ENCODE data around the gene MICAL3.
A peak's percentile ranks its signal among the peaks of the same experiment; 100 is the strongest.

MICAL3 gene

DNA sequence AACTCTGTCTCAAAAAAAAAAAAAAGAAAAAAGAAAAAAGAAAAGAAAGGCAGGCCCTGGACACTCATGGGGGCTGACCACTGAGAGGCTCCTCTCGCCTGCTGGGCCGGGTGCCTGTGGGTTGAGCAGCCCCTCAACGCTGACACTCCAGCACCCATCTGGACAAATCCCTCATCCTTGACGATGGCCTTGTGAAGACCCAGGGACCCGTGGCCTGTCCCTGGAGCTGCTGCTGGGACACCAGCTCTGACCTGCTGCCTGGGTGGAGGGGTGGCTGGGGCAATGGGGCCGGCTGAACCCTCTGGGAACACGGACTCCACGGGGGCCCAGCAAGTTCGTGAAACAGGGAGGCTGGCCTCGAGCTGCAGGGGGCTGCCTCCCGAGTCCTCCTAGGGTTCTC is 239.6 kb downstream of the MICAL3 start:
- no peak for DNase-seq

DNA sequence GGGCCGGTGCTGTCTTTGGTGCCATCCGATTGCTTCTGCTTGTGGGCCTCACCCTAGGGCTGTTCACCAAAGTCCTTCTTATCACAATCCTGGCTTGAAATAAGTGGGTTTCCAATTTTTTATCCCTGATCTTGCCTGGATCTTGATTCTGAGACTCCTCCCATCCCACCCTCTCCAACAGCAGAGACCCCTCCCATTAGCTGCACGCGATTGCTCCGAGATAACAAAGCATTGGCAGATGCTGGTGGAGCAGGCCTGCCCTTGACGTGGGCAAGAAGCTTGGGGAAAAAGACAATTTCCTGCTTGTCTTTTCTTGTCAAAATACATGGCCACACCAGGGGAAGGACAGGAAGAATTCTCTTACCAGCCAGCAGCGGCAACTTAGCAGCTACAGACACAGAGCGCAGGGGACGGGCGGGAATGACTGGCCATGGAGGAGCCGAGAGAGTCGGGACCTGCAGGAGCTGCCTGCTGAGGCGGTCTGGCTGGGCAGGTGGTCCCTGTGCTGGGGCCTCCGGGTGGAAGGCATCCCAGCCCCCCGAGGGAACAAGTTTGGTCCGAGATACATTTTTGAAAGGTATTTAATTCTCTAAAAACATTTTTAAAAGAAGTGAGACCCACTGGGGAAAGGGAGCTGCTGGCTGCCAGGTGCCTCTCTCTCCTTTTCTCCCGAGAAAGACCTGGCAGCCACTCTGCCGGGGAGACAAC is 240.4 kb downstream of the MICAL3 start:
- DNase-seq: no peak

DNA sequence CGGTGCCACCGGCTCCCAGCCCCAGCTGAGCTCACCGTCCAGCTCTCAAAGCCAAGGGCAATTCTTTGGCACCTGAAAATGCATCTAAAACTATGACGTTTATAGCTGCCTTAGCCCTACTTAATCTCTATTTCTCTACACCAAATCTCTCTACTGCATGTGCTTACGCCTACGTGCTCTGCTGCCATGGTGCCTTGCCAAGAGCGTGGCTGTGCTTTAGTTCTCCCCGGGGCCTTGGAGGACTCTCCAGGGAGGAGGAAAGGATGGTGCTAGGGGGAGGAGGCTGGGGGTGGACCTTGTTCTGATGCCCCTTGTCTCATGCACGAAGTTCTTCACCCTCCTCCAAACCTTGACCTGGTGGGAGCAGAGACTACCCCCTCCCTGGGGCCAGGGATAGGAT is 241.0 kb downstream of the MICAL3 start:
- no peak for DNase-seq

DNA sequence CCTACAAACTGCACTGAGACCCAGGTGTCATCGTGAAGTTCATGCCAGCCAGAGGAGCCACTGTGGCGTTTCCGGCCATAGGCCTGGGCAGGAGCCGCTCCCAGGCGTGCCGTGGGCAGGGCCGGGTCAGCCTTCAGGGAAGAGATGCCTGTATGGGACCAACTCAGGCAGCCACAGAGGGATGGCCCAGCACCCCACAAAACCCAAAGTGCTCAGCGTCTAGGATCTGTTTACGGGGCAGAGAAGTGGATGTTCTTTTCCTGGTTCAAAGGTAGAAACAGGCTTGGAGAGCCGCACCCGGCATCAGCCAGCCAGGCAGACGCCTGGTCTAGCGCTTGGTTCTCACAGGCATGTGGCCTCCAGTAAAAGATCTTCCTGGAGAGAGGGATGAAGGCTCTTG is 241.7 kb downstream of the MICAL3 start:
- DNase-seq: no peak

DNA sequence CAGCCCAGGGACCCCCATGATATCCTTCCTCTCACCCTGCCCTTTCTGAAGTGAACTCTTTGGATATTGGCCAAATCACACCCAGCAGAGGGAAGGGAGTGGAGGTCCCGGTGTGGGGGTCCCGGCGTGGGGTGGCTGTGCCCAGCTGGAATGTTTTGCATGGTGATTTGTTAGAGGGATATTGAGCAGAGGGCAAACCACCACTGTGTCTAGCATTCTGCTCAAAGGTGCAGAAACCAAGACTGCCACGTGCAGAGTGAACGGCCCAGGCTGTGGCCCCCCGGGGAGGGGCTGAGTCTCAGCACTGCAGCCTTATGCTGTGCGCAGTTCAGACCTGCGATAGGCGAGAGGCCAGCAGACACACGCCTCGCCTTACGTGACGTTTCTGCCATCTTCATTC is 242.2 kb downstream of the MICAL3 start:
- DNase-seq: no peak

DNA sequence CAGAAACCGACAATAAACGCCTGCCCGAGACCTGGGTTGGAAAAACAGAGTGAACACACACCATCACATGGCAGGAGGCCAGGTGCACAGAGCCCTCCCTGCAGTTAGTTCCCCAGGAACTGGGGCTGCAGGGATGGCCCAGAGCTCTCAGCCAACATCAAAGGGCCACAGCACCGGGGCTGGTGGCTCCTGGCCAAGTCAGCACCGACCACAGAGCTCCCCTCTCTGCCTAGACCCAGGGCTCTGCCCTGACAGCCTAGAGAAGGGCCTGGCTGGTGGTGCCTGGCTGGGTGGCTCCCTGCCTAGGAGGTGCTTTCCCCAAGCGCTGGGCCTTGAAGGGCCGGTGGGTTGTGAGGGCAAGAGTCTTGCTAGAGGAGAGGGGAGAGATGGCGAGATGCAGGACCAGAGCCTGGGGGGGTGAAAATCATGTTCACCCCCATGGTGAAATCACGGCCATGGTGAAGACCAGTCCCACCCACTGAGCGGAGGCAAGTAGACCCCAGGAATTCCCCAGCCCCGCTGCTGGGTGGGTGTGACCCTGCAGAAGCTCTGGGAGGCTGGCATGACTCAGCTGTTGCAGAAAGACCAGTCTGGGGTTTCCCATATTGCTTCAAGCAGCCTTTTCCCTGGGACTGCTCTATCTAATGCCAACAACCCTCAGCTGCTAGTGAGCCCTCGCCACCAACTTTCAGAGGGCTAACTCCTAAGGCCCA is 242.9 kb downstream of the MICAL3 start:
- DNase-seq: peak; percentile 24

DNA sequence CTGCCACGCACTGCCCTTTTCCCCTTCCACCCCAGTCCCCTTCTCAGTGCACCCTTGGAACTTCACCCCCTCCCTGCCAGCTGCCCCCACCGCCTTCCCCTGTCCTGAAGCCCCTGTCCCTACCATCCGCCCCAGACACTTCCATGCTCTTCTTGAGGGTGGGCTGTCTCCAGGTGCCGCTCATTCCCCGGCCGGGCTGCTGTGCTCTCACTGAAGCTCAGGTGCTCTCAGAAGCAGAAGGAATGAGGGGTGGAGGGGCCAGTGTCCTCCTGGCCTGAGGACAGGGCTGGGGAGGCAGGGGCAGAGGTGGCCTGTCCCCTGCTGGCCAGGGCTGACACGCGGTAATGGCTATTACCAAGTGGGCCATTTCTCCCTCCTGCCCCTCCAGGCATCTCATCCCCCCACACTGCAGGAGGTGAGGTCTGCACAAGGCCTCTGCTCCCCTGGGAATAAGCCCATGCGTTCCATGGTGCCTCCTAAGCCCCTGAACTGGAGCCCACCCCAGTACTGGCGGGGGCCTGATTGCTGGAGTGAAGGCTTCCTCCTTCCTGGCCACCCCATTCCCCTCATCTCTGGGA is 243.5 kb downstream of the MICAL3 start:
- DNase-seq: no peak

DNA sequence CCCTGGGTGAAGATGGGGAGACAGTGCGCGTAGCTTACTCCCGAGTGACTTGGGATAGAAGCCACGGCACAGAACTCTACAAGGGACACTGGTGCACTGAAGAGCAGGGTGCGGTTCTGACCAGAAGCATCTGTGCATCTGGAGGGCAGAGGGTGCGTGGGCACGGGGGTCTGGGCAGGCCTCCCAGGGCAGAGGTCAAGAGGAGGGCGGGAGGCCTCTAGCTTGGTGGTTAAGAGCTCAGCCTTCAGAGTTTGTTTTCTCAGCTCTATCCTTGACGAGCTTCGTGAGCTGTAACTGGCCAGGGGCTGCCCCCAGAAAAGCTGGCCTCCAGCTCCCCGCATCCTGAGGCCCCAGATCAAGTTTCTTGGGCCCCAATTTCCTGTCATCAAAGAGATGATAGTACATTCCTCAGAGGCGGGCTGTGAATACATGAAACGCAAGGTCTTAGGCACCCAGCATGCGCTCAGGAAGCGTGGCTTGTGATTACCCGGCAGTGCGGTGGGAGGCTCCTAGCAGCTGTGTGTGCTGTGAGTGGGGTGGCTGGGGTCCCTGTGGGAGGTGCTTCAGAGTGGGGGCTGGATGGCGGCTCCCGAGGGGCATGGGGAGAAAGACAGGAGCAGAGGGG is 244.1 kb downstream of the MICAL3 start:
- DNase-seq: no peak

DNA sequence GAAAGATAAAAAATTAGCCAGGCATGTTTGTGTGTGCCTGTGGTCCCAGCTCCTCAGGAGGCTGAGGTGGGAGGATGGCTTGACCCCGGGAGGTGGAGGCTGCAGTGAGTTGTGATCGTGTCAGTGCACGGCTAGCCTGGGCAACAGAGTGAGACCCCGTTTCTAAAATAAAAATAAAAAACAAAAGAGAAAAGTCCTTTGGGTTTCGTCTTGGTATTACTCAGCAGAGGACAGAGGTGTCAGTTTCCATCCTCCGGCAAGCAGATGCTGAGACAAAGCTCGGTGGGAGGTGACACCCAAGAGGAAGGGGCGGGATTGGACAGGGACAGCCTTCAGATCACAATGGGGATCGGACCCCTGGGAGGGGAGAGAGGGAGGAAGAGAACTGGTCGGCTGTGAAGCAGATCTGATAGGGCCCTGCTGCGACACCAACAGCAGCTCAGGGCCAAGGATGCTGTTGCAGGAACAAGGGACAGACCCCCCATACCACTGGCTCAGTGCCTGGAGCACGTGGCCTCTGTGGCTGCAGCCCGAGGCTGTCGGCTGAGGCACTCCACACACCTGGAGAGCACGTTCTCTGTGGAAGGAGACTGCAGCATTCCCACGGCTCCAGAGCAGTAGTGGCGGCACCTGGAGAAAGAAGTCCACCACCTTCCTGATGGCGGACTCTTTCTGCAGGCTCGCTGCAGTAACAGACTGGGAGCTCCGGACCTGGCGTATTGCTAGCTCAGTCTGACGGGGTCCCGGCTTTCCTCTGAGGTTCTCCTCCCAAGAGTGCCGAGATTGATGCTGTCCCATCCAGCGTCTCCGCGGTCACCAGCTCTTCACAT is 244.9 kb downstream of the MICAL3 start:
- DNase-seq: peak; percentile 18

DNA sequence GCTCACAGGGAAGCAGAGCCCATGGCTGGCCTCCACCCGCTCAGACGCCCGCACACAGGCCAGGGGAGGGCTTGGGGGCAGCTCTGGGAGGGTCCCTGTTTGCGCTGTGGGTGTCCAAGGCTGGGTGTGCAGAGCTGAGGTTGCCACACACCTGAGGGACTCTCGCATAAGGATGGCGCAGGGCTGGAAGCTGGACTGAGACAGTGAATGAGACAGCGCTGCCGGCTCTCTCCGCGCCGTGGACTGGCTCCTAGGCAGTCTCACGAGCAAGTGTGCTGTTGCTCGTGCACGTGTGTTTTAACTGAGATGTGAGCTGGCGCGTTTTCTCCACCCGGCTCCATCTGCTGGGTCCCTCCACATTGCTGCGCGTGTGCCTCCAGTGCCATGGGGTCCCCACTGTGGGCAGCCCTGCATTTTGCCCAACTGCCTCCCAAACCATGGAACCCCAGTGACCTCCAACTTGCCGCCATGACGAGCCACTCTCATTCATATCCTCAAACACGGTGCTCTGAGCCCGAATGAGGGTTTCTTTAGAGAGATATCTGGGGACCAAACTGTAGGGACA is 245.9 kb downstream of the MICAL3 start:
- no peak for DNase-seq

DNA sequence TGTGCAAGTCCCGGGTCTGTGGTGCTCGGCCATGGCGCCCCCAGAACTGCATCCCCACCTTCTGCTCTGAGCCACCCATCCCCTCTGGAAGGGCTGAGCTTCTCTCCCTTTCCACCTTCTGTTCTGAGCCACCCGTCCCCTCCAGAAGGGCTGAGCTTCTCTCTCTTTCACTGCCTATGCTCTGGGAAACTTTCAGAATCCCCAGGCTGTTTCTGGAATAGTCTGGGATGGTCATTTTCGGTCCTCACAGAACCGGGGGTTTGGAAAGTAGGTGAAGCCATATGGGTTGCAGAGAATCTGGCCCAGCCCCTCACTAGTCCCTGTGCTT is 246.7 kb downstream of the MICAL3 start:
- DNase-seq: no peak

DNA sequence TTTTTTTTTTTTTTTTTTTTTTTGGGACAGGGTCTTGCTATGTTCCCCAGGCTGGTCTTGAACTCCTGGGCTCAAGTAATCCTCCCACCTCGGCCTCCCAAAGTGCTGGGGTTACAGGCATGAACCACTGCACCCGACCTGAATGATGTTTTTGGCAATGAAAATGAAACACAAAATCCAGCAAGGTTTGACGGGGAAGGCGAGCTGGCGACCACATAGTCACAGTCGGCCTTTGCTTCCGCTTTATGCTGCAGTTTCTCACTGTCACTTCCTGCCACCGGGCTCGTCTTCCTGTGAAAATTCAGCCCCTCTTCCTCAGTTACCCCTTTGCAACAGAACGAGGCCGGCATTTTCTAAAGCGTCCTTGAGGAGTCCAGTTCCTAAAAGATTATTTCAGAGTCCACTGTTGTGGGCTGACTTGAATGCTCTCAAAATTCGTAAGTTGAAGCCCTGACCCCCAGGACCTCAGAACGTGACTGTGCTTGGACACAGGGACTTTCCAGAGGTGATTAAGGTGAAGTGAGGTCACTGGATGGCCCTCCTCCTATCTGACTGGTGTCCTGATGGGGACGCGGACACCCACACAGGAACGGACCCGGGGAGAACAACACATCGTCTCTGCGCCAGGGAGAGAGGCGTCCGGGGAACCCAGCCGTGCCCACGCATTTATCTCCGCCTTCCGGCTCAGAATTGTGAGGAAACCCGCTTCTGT is 247.2 kb downstream of the MICAL3 start:
- DNase-seq: no peak

DNA sequence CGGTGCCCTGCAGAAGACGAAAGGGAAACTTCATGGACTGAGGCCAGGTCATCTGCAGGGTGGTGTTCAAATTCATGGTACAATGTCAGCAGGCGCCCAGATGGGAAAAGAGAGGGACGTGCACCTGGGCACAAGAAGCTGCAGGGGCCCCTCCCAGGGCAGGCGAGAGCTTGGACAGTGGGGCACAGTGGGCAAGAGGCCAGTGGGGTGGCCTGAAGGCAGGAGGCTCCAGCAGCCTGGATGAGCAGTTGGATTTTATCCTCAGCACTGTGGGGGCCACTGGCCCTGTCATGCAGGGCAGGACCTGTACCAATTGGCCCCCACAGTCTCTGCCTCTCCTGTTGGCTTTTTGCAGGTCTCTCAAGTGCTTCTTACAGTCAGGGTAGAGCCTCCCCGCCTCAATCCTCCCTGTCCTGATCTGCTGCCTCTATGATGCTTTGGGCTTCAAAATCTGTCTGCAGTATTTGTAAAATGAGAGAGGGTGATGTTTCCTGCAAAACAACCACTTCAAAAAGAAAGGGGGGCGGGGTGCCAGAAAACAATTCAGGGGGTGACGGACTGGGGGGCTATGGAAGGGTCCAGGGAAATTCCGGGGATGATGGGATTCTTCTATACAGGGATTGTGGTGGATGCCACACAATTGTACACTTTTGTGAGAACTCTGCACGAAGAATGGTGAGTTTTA is 248.4 kb downstream of the MICAL3 start:
- DNase-seq: no peak

DNA sequence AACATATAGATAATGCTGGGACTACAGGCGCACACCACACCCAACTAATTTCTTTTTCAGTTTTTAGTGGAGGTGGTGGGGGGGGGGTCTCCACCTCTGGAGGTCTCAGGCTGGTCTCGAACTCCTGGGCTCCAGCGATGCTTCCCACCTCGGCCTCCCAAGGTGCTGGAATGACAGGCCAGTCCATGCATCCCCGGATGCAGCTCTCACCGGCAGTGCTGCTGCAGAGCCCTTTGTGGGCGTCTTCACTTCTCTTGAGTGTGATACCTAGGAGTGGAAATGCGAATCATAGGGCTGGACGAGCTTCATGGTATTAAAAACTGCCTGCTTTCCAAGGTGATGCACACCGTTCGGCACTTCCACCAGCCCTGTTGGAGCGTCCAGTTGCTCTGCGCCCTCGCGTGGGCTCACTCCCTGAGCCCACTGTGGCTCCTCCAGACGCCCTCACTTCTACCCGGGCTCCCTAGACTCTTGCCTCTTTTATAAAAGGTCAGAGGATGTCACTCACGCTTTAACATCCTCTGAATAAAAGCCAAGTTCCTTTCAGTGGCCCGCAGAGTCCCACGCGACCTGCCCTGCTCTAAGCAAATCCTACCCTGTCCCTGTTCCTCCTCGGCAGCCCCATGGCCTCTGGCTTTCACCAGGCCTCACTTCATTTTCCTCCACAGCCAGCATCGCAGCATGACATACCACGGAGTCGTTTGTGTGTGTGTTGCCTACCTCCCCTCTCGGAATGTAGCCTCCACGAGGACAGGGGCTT is 249.3 kb downstream of the MICAL3 start:
- no peak for DNase-seq

DNA sequence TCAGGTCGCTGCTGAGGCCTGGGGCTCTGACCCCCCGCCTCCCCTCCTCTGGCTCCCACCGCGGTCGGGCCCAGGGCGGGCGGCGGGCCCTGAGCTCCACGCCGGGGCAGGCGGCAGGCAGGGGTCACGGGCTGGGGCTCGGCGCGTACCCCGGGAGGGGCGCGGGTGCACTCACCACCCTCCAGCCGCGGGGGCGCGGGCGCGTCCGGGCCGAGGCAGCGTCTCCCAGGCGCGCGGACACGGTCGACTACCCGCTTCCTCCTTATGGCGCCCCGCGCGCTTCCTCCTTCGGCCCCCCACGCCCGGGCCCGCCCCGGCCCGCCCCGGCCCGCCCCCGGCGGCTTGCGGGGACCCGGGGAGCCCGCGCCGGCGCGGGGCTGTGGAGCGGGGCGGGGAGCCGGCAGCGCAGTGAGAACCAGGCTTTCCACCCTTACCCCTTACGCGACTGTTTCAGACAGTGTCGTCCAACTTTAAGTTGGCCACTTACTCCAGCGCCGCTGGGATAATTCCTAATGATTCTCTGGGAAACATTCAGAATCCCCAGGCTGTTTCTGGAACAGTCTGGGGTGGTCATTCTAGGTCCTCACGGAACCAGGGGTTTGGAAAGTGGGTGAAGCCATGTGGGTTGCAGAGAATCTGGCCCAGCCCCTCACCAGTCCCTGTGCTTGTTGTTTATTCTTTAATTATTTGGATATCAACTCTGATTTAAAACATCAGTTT is 250.0 kb downstream of the MICAL3 start, which contains the start of gene BID:
BID (minus strand) TSS at position 264 of the 720 bp plus-strand sequence. CDS start 24,353 bp downstream, outside the sequence.
- DNase-seq: no peak

DNA sequence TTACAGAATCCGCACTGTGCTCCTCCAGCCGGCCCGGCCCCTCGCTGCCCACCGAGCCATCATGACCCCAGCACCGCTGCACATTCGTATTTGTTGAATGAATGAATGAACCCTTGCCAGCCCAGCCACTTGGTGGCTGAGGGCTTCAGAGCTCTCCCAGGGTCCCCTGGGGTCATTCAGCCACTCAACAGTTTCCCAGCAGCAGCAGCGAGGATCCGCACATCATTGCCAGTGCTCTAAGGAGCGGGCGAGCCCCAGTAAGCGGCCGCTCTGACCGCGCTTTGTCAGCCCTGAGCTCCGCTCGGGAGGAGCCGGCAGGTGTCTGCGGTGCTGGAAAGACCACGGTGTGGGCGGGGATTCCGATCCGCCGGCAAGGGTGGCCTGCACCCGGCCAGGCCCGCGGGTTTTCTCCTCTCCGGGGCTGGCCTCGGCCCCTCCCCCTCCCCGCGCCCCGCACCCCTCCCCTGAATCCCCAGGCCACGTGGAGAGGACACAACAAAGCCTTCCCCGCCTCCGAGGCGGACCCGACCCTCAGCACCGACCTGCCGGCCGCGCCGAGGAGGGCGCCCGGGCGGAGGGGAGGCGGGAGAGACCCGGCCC is 250.7 kb downstream of the MICAL3 start:
- DNase-seq: peak; percentile 45

DNA sequence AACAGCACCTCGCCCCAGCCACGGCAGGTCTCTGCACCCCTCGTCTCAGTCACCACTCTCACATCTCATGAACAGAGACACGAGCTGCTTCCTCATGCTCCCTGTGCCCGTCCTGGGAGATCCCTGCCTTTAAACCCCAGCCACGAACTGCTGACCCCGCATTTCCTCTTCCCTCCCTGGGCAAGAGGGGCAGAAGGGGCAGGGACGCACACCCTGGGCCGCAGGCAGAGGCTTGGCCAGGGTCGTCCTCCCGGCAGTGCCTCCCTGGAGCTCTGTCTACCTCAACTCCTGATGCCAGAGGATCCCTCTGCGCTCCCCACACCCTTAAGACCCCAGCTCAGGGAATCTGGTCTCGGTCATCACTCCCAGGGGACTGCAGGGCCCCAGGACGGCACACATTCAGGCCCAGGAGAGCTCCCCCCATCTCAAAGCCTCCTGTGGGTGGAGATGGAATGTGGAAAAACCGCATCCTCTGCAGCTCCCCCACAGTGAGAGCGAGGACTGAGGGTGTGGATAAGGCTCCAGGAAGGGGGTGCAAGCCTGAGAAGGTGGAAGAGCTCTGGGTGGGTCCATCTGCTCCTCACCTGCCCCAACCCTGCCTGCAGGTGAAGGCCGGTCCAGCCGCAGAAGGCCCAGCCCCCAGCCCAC is 251.3 kb downstream of the MICAL3 start:
- no peak for DNase-seq

DNA sequence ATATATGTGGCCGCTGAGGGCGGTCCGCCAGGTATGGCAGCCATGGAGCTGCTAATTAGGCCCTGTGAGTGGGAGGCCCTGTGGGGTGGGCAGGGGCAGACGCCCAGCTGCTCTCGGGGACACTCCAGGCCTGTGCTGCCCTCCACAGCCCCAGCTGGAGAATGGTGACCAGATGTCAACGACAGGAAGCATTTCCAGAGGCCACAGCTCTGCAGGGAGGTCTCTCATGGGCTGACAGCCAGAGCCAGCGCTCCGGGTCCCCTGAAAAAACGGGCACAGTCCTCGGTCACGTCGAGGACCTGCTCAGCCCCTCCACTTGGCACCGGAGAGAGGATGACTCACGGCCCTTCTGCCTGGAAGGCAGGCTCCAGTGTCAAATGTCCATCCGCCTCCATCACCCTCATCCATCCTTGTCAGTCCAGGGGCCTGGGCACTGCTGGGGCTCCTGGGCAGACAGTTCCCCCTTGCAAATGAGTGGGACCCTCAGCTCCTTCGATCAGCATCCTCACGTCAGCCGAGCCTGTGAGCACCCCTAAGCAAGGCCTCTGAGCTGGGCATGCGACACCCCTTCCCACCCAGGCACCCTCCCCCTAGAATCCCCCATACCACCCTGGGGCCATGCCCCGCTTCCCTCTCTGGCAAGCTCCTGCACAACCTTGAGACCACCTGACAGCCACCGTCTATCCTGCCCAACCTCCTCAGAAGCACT is 252.0 kb downstream of the MICAL3 start:
- no peak for DNase-seq
